Endometrium (tissue), 2 donors: ENCODE measurements around the gene CELF2.

Experiments used
- FAIRE-seq: peaks from 2 replicates; lab custom pipeline; 2012; peaks lifted over from hg19 to GRCh38; lab: Jason Lieb, UNC
- donor health status: control.
- donor health status: control.

Gene CELF2

GRCh38 chr10:11227103-11227502 lies 209.4 kb downstream of the CELF2 start:
- FAIRE-seq, result no peak

- no peak for FAIRE-seq
These were observed 212.2 kb downstream of the CELF2 start for GRCh38 chr10:11229893-11230292.

- no peak for FAIRE-seq
These were observed 213.0 kb downstream of the CELF2 start for GRCh38 chr10:11230498-11231167.

GRCh38 chr10:11231285-11231684 lies 213.6 kb downstream of the CELF2 start:
- no peak for FAIRE-seq

GRCh38 chr10:11232222-11232961 lies 214.7 kb downstream of the CELF2 start:
- FAIRE-seq, result no peak

- peak; percentile 99 for FAIRE-seq
These were observed 217.3 kb downstream of the CELF2 start for GRCh38 chr10:11234857-11235531.

GRCh38 chr10:11235771-11236170 lies 218.1 kb downstream of the CELF2 start:
- no peak for FAIRE-seq

- FAIRE-seq, result no peak
These were observed 218.6 kb downstream of the CELF2 start for GRCh38 chr10:11236234-11236633.

GRCh38 chr10:11237571-11237970 lies 219.9 kb downstream of the CELF2 start:
- no peak for FAIRE-seq

GRCh38 chr10:11238893-11239292 lies 221.2 kb downstream of the CELF2 start:
- FAIRE-seq, result no peak

- no peak for FAIRE-seq
These were observed 223.0 kb downstream of the CELF2 start for GRCh38 chr10:11240641-11241040.

GRCh38 chr10:11242443-11243387 lies 225.0 kb downstream of the CELF2 start:
- no peak for FAIRE-seq

GRCh38 chr10:11243425-11244222 lies 226.0 kb downstream of the CELF2 start:
- no peak for FAIRE-seq

GRCh38 chr10:11245095-11245479 lies 227.4 kb downstream of the CELF2 start:
- FAIRE-seq, result no peak

GRCh38 chr10:11245510-11245909 lies 227.8 kb downstream of the CELF2 start:
- FAIRE-seq, result no peak

GRCh38 chr10:11245981-11246590 lies 228.4 kb downstream of the CELF2 start:
- no peak for FAIRE-seq

GRCh38 chr10:11246752-11247467 lies 229.2 kb downstream of the CELF2 start:
- no peak for FAIRE-seq

- FAIRE-seq, result no peak
These were observed 231.6 kb downstream of the CELF2 start for GRCh38 chr10:11249152-11249807.

GRCh38 chr10:11249808-11250195 lies 232.1 kb downstream of the CELF2 start:
- FAIRE-seq, result no peak

- no peak for FAIRE-seq
These were observed 232.6 kb downstream of the CELF2 start for GRCh38 chr10:11250304-11250703.
